Fibroblast of mammary gland (primary cell): ENCODE data around the gene HK3.

ENCODE experiments used
- DNase-seq: peaks from one replicate; pipeline ENCODE4 v3.0.0-alpha.2; 2010; ENCODE audit warnings: low read depth
- H3K4me3 ChIP-seq: 2 replicates; pipeline ENCODE4 v1.5.1; 2011; ENCODE audit warnings: low read depth, mild to moderate bottlenecking, low read length, moderate library complexity; ENCODE audit not compliant: control insufficient read depth
- TF ChIP-seq, protein P1 (sequence below): conservative IDR thresholded peaks from 2 replicates; pipeline ENCODE4 v1.5.1; 2011; ENCODE audit warnings: low read depth, low read length, inconsistent platforms; ENCODE audit not compliant: control insufficient read depth, insufficient read depth

Gene HK3

DNA sequence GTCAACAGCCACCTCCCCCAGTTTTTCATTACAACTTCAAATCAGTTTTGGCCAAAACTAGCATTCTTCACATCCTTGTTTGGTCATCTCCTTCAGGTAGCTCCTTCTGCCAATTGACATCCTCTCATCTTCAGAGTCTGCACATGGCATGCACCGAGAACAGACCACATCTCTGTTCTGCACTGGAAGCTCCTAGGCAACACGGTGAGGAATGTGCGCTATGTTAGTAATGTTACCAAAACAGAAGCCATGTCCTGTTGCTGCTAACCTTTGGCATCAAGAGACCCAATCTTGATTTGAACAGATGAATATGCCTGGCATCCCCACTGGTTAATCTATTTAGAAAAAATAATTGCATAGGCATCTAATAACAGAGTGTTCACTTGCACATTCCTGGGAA, 5.1 kb upstream of the HK3 start:
- no peak overlapping the region for H3K4me3 ChIP-seq
- TF ChIP-seq, protein P1, sequence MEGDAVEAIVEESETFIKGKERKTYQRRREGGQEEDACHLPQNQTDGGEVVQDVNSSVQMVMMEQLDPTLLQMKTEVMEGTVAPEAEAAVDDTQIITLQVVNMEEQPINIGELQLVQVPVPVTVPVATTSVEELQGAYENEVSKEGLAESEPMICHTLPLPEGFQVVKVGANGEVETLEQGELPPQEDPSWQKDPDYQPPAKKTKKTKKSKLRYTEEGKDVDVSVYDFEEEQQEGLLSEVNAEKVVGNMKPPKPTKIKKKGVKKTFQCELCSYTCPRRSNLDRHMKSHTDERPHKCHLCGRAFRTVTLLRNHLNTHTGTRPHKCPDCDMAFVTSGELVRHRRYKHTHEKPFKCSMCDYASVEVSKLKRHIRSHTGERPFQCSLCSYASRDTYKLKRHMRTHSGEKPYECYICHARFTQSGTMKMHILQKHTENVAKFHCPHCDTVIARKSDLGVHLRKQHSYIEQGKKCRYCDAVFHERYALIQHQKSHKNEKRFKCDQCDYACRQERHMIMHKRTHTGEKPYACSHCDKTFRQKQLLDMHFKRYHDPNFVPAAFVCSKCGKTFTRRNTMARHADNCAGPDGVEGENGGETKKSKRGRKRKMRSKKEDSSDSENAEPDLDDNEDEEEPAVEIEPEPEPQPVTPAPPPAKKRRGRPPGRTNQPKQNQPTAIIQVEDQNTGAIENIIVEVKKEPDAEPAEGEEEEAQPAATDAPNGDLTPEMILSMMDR: no peak
- DNase-seq: no peak

DNA sequence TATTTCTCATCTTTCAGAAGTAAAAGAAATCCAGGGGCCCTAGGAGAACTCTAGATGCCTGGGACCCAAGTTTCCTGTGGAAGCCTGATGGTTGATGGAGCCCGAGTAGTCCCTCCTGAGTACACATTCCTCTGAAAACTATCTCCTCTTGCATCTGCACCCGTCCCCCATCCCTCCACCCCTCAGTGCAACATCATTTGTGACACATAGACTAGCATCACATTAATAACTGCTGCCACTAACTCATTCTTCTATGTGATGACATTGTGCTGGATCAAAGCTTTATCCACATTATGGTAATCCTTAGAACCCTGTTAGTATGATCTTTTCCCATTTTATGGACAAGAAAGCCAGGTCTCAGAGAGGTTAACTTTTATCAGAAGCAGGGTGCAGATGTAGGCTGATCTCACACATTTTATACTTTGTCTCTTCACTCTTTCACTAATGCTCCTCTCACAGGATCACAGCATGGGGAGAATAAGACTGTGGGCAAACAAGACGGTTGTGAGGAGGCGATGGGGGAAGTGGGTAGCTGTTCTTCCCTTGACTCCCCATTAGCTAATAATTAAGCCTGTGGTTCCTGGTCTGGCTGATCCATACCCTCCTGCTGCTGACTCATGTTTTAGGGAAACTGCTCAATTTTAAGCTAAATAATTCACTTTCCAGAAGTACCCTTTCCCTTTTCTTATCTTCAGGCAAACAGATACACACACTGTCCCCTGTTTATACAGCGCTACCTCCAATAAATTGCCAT, 3.9 kb upstream of the HK3 start:
- H3K4me3 ChIP-seq: no peak overlapping the region
- TF ChIP-seq, protein P1: no peak
- no peak for DNase-seq

DNA sequence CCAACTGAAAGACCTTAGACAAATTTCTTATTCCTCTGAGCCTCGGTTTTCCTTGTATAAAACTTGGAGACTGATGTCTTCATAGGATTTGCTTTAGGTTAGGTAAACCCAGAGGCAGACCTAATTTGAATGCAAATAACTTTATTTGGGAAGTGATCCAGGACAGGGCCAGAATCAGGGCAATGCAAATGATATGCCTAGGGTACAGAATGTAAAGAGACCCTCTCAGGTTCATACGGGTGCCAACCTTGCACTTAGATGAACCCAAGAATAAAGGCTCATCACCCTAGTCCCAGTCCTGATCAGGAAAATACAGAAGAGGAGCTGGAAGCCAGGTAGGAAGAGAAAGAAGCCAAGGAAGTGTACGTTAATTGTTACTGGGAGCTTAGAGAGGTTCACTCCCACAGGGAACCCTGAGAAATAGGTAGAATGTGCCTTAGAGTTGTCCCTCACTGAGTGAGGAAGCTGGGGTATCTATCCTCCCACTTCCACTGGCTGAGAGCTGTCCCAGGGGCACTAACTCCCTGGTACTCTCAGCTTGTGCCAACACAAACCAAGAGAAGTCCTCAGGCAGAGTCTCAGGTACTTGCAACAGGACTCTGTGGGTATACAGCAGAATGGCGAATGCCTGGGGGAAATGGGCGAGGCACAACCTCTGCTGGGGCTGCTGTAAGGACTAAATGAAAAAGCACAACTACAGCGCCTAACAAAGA, 3.1 kb upstream of the HK3 start:
- no peak overlapping the region for H3K4me3 ChIP-seq

DNA sequence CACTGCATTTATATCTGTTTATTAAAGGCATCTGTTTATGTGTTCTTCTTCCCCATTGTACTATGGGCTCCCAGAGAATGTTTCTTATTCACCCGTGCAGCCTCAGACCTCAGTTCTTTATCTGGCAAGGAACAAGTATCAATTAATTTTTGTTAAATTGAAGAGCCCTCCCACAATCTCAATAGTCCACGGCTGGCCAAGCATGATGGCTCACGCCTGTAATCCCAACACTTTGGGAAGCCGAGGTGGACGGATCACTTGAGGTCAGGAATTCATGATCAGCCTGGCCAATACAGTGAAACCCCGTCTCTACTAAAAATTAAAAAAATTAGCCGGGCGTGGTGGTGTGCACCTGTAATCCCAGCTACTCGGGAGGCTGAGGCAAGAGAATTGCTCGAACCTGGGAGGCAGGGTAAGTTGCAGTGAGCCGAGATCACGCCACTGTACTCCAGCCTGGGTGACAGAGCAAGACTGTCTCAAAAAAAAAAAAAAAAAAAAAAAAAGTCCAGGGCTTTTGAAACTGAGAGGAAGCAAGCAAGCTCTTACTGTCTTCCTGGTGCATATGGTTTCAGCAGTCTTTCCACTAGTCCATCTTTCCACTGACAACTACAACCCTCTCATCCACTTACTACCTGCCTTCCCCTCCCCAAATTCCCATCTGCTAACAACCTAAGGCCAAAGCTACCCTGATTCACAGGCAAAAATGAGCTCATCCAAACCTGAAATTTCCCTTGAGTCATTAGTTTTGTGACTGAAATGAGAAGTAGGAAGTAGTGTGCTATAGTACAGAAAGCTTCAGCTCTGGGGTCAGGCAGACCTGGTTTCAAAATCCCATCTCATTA, 2.3 kb upstream of the HK3 start:
- DNase-seq: no peak
- H3K4me3 ChIP-seq: no peak overlapping the region
- TF ChIP-seq, protein P1: no peak

More for the DNA sequence above, 3.1 kb upstream of the HK3 start:
- TF ChIP-seq, protein P1: no peak
- DNase-seq: no peak

DNA sequence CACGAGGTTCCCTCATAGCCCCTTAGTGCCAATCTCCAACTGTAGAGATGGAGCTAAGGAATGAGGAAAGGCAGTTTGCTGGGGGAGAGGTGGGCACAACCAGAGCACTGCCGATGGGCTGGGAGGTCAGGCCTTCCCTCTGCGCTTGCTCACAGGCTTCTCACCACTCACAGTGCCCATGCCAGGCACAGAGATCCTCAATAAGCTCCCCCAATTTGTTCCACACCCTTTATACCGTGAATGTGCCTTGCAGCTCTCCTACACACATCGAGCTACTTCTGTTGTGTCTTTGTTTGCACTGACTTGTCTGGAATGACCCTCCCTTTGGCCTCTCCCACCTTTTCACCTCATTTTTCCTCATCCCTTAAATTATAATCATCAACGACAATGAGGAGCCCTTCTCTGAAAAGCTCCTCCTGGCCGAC, 1.6 kb upstream of the HK3 start:
- no peak for DNase-seq
- H3K4me3 ChIP-seq: no peak overlapping the region
- TF ChIP-seq, protein P1: no peak

DNA sequence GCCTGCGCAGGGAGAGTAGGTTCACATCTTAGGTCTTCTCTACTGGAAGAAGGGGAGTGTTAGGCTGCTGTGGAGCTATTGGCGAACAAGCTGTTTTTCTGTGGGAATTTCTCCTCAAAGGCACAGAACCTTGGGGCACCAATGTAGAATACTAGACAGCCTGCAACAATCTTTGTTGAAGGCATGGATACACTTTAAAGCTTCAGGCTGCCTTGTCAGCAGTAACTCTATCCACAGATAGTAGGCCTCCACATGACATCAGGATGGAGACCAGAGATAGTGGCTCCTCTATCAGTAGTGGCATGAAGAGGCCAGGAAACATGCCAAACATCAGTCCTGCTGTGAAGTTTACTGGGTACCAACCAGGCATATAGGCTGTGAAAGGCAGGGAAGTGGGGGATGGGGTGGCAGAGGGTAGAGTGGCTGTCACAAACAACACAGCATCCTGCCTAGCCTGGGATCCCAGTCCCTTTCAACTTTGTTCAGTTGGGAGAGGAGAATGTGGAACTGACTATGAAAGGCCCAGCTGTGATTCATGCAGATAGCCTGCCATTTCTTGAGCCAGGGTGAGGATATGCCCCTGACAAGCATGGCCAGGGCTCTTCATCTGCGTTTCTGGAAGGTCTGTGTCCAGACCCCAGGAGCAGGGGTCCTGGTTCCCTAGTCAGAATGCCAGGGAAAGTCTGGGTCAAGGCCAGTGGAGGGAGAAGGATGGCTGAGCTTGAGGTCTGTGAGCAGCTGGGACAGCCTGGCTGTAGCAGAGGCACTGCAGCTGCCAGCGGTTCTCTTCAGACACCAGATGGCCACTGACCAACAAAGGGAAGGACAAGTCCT, 1.0 kb upstream of the HK3 start:
- no peak overlapping the region for H3K4me3 ChIP-seq
- DNase-seq: no peak
- TF ChIP-seq, protein P1: no peak
